ENCODE measurements around the gene SIN3A. TPM values are rescaled to one million over a fixed set of nuclear protein-coding genes. Genes with fewer than 3 reads are reported as not detected.

Gene SIN3A
- total and polyA plus RNA-seq, 2 of the 8 experiments (the other 6 are each of a cell fraction or from before 2014, with no cell fraction given) = 69.5 to 109 TPM

DNA sequence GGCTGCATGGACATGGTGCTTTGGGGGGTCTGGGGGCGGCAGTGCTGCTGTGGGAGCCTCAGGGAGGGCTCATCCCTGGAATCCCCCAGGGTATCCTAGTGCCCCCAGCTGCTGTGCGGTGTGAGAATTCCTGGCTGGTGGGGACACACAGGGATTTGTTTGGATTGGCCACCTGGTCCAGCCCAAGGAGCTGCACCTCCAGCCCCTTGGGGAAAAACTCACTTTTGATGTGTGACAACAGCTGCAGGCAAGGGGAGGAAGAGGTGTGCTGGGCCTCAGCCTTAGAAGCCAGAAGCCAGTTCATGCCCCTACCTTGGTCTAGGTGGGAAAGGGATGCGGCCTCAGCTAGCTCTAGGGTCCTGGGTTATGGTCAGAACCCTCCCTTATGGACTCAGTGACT, 124.0 kb downstream of the SIN3A start:
- Histone ChIP-seq H3K18ac (ENCODE audit: extremely low read depth, low read length) (no peak overlapping the region), H3K9me3 (ENCODE audit: insufficient read depth in 2 of 2, low read depth in 1 of 2, low read length in 1 of 2) (peaks cover 0 to under 1% of the 10 kb centered on the region in 2 experiments; a peak in 1 of 4 replicates), H3K9ac (replicated peaks in 1 of 4; ENCODE audit: extremely low read depth in 1 of 4, low read depth in 3 of 4, low read length in 3 of 4) (no peak overlapping the region), H3K4me1 (replicated peaks in 1 of 4; ENCODE audit: control insufficient read depth in 3 of 4, insufficient read depth in 4 of 4, low read length in 3 of 4) (no peaks in the 10 kb centered on the region), H2BK5ac (ENCODE audit: low read depth, low read length) (no peak overlapping the region), H4K91ac (replicated peaks; ENCODE audit: insufficient read length, low read length) (no peak overlapping the region), H2BK120ac (replicated peaks; ENCODE audit: low read depth, low read length) (no peak overlapping the region), H3K27ac (ENCODE audit: low read depth, low read length) (no peak overlapping the region), H4K8ac (ENCODE audit: extremely low read depth, insufficient read depth, low read length) (no peak overlapping the region), H3K23ac (ENCODE audit: insufficient read length) (no peak overlapping the region), H3K4me3 (ENCODE audit: extremely low read depth in 1 of 4, insufficient read depth in 2 of 4, low read depth in 3 of 4, low read length in 4 of 4) (no peak overlapping the region), H3K79me1 (ENCODE audit: low read depth, low read length) (no peaks in the 10 kb centered on the region), H2BK15ac (ENCODE audit: low read length) (no peak overlapping the region), H2BK12ac (ENCODE audit: low read depth, low read length) (no peak overlapping the region), H2BK20ac (ENCODE audit: low read length) (no peak overlapping the region), H2AK5ac (ENCODE audit: low read depth, low read length) (no peak overlapping the region), H3K27me3 (replicated peaks in 1 of 4; ENCODE audit: control insufficient read depth in 3 of 4, extremely low read depth in 1 of 4, insufficient read depth in 3 of 4, low read length in 3 of 4) (no peaks in the 10 kb centered on the region), H3K36me3 (ENCODE audit: control insufficient read depth in 2 of 4, insufficient read depth in 4 of 4, low read length in 3 of 4) (no peaks in the 10 kb centered on the region), H3K14ac (ENCODE audit: insufficient read length) (no peak overlapping the region), H4K5ac (ENCODE audit: insufficient read length, low read depth, low read length) (no peak overlapping the region), H3K4me2 (ENCODE audit: insufficient read depth in 1 of 2, low read depth in 2 of 2, low read length in 2 of 2) (no peak overlapping the region), H3K79me2 (ENCODE audit: control insufficient read depth in 1 of 2, insufficient read depth in 2 of 2, low read length in 2 of 2) (no peaks in the 10 kb centered on the region), H3K4ac (replicated peaks; ENCODE audit: insufficient read length, low read depth, low read length) (no peak overlapping the region), H3K56ac (replicated peaks; ENCODE audit: insufficient read length, low read depth, low read length) (no peak overlapping the region), H3K23me2 (ENCODE audit: low read depth, low read length) (no peaks in the 10 kb centered on the region), H2AFZ (ENCODE audit: low read length) (no peak overlapping the region), H4K20me1 (replicated peaks in 1 of 2; ENCODE audit: control insufficient read depth in 1 of 2, insufficient read depth in 2 of 2, low read length in 2 of 2) (no peaks in the 10 kb centered on the region)
- CTCF ChIA-PET (ENCODE audit: partially characterized antibody) = interaction anchor here (0.6 to 2.4 kb wide), 5 partner anchors 12 to 473 kb away, joined by 3 to 12 read pairs (median 6); no protein-coding TSS in a partner anchor
- WGBS, 2 experiments (ENCODE audit: extremely low coverage in 1 of 2, insufficient coverage in 1 of 2, insufficient read length in 1 of 2, insufficient replicate concordance in 2 of 2, low coverage in 1 of 2, low lambda C conversion rate in 2 of 2, missing lambda C conversion rate in 1 of 2) = 84% methylated on average over 3 of the region's 3 CpGs; no CpG with 5 or more reads in 1 of the 2 experiments
- no peak for FAIRE-seq
- DNase-seq (ENCODE audit: low read depth in 1 of 2, low spot score in 2 of 2) = no peak
- POLR2A ChIA-PET (ENCODE audit: partially characterized antibody) = interaction anchor here (1.9 kb wide), 1 partner anchor 8 kb away, joined by 8 read pairs; the partner anchor contains the start of gene COMMD4
- TF ChIP-seq HDAC2 (IDR thresholded peaks at IDR 0.05; ENCODE audit: borderline replicate concordance in 1 of 2, low read depth in 2 of 2, low read length in 2 of 2) (no peak), TCF12 (IDR thresholded peaks at IDR 0.05; ENCODE audit: low read depth, low read length) (no peak), RNF2 (IDR thresholded peaks at IDR 0.05; ENCODE audit: borderline replicate concordance, low read depth, low read length, missing control alignments, poor library complexity, severe bottlenecking) (no peak), BCL11A (IDR thresholded peaks at IDR 0.05; ENCODE audit: low read depth in 2 of 2, low read length in 2 of 2) (no peak), SIN3A (conservative IDR thresholded peaks at IDR 0.05 in 1 of 2, IDR thresholded peaks at IDR 0.05 in 1 of 2; ENCODE audit: low read depth in 1 of 2, low read length in 2 of 2) (no peak), BACH1 (IDR thresholded peaks at IDR 0.05; ENCODE audit: low read length) (no peak), NANOG (IDR thresholded peaks at IDR 0.05; ENCODE audit: insufficient read depth, low read depth, low read length, poor library complexity, severe bottlenecking) (no peak), SAP30 (IDR thresholded peaks at IDR 0.05; ENCODE audit: insufficient read depth, insufficient replicate concordance, low read length) (no peak)
- TF ChIP-seq, protein P1, sequence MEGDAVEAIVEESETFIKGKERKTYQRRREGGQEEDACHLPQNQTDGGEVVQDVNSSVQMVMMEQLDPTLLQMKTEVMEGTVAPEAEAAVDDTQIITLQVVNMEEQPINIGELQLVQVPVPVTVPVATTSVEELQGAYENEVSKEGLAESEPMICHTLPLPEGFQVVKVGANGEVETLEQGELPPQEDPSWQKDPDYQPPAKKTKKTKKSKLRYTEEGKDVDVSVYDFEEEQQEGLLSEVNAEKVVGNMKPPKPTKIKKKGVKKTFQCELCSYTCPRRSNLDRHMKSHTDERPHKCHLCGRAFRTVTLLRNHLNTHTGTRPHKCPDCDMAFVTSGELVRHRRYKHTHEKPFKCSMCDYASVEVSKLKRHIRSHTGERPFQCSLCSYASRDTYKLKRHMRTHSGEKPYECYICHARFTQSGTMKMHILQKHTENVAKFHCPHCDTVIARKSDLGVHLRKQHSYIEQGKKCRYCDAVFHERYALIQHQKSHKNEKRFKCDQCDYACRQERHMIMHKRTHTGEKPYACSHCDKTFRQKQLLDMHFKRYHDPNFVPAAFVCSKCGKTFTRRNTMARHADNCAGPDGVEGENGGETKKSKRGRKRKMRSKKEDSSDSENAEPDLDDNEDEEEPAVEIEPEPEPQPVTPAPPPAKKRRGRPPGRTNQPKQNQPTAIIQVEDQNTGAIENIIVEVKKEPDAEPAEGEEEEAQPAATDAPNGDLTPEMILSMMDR (IDR thresholded peaks at IDR 0.05; ENCODE audit: control extremely low read depth in 1 of 3, insufficient read depth in 1 of 3, low read depth in 1 of 3, low read length in 3 of 3) = no peak

All from H1 (cell line).